HG02759 (cell line): Measurements from ENCODE around the gene ABHD4.
"Not testable (repeated sequence)": the region's sequence is repeated elsewhere in the genome, so short reads cannot be mapped to it uniquely, and the experiment has no call there.

ENCODE experiments used
- ATAC-seq: cut with Tn5 transposase; IDR thresholded peaks from one replicate; pipeline ENCODE4 v1.9.1; 2021; ENCODE audit warnings: mild to moderate bottlenecking, moderate library complexity; ENCODE audit not compliant: unreplicated experiment

Gene ABHD4

GRCh38 chr14:22588526-22589095 lies 9.5 kb upstream of the ABHD4 start:
- no peak for ATAC-seq

- peak; percentile 93 for ATAC-seq
Observed at GRCh38 chr14:22589096-22589839, 8.8 kb upstream of the ABHD4 start, which contains the start of gene DAD1. DAD1 (minus strand) TSS chr14:22589224; CDS start chr14:22589157, 67 bp downstream.

- ATAC-seq = no peak
Observed at GRCh38 chr14:22593189-22593588, 4.9 kb upstream of the ABHD4 start.

- no peak for ATAC-seq
Observed at GRCh38 chr14:22593601-22594000, 4.5 kb upstream of the ABHD4 start.

DNA sequence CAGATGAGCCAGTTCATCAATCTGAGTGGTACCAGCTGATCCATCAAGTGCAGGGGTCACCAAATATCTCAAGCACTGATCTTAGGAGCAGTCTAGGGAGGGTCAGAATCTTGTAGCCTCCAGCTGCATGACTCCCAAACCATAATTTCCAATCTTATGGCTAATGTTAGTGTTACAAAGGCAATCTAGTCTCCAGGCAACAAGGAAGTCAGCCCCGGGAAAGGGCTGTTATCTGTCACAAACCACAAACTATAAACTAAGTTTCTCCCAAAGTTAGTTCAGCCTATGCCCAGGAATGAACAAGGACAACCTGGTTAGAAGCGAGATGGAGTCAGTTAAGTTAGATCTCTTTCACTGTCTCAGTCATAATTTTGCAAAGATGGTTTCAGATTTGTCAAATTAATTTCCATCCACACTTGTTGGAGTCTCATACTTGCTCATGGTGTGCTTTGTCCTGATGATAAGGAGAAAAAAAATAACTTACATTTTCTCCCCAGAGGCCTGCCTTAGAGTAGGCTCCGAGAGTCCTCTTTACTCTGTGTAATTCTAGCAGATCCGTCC lies 3.9 kb upstream of the ABHD4 start:
- ATAC-seq = no peak

DNA sequence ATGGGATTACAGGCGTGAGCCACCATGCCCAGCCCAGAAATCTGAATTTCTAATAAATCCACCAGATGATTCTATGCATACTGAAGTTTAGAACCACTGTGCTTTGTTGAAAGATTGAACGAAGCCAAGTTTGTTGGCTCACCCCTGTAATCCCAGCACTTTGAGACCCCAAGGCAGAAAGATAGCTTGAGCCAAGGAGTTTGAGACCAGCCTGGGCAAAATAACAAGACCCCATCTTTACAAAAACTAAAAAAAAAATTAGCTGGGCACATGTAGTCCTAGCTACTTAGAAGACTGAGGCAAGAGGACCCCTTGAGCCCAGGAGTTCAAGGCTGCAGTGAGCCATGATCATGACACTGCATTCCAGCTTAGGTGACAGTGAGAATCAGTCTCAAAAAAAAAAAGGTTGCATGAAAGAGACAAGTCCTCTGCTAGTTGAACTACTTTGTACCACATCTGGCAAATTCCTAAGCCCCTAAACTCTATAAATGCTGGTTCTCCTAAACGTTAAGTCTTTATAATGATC lies 1.7 kb upstream of the ABHD4 start:
- ATAC-seq = no peak

GRCh38 chr14:22597265-22597664 lies 835 bp upstream of the ABHD4 start:
- ATAC-seq = no peak

- ATAC-seq = peak; percentile 28
Observed at GRCh38 chr14:22597771-22598098, 365 bp upstream of the ABHD4 start.

DNA sequence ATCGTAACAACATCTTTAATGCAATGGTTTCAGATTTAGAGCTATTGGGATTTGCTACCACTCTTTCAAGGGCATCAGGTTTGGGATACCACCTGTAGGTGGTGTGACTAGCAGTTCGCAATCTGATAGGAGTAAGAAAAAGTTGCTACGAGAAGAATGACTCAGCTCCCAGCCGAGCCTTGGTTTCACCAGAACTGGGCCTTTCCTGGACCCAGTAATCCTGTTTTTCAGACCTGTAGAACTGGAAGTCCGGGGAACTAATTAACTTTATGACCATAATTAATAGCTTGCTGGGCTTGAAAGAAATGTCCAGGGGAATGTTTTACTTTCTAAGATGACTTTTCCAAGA lies 770 bp downstream of the ABHD4 start:
- ATAC-seq = peak; percentile 41

DNA sequence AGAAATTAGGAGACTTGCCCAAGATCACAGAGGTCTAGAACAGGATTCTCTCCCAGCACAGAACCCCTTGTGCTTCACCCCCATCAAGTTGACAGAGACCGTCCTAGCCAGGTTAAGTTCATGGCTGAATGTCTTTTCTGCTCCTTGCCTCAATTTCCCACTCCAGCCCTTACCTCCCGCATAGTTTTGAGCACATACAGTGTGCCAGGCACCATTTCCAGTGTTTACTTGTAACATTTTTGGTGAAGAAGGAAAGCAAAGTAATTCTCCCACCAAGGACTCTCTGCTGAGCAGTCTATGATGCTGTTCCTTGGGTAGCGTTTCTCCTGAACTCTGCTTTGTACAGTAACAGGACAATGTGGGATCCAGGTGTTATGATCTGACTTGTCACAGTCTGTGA lies 1.2 kb downstream of the ABHD4 start:
- ATAC-seq = no peak

DNA sequence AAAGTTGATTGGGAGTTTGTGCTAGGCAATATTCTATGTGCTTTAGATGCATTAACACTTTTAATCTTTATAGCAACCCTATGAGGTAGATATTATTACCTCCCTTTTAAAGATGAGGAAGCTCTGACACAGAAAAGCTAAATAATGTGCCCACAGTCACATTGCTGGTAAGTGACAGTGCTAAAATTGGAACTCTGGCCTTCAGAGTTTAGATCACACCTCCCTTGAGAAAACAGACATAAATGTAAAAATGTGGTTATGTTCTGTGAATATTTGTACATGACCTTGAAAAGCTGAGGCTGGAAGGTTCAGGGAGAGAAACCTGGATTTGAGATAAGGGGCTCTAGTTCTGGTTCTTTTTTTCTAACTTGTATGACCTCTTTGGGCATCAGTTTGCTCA lies 1.9 kb downstream of the ABHD4 start:
- no peak for ATAC-seq

- no peak for ATAC-seq
Observed at GRCh38 chr14:22601456-22601855, 3.4 kb downstream of the ABHD4 start.

- ATAC-seq = no peak
Observed at GRCh38 chr14:22601996-22602395, 3.9 kb downstream of the ABHD4 start.

GRCh38 chr14:22602862-22603261 lies 4.8 kb downstream of the ABHD4 start:
- ATAC-seq = no peak

GRCh38 chr14:22606380-22606779 lies 8.3 kb downstream of the ABHD4 start:
- no peak for ATAC-seq

DNA sequence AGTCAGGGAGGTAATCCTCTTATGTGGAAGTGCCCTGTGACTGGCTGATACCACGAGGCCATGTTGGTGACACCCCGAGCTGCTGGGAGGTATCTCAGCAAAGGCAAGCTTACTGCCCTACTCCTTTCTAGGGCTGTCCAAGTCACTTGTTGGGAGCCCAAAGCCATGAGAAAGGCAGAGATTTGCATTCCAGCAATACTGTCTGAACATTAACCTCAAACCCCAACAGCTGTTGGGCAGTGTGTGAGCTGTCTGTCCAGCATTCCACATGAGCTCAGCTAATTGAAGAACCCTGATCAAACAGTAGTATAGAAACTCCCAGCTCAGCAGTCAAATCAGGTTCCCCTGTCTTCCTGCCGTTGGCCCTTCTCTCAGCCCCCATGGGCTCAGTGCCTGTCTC lies 9.2 kb downstream of the ABHD4 start:
- ATAC-seq = no peak

DNA sequence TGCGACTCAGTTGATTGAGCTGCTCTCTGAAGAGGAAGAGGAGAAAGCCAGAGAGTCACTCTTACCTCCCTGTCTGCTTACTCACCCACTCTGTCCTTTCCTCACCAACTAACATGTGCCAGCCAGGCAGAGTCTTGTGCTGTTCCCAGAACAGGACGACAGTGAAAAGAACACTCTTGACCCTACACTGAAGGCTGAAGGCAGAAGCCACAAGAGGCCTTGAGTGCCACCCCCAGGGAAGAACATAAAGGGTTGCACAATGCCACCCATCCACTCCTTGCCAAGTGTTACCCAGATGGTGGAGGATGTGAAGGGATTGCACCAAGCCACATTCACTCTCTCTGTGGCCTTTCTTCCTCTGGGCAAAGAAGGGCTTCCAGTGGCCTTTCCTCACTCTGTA lies 12.8 kb downstream of the ABHD4 start:
- no peak for ATAC-seq

DNA sequence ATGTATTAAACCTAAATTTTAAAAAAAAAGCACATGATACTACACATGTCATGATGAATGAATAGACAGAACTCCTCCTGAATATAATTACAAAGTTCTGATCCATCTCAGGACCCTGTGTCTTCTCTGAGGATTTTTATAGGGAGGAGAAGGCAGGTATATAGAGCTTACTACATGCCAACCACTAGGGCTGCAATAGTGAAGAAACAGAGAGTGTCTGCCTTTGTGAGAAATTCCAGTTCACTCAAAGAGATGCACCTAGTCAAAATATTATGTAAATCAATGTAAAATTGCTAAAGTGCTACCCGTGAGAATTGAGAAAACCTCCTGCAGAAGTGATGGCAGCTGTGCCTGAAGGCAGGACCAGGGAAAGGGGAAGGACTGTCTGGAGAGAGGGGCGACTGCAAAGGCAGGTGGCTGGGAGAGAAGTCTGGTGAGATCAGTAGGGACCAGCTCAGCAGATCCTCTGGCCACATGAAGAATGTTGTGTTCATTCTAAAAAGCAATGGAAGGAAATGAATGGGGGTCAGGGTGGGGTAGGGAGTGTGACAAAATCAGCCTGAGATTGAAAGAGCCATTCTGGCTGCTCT lies 15.1 kb downstream of the ABHD4 start:
- ATAC-seq = no peak

DNA sequence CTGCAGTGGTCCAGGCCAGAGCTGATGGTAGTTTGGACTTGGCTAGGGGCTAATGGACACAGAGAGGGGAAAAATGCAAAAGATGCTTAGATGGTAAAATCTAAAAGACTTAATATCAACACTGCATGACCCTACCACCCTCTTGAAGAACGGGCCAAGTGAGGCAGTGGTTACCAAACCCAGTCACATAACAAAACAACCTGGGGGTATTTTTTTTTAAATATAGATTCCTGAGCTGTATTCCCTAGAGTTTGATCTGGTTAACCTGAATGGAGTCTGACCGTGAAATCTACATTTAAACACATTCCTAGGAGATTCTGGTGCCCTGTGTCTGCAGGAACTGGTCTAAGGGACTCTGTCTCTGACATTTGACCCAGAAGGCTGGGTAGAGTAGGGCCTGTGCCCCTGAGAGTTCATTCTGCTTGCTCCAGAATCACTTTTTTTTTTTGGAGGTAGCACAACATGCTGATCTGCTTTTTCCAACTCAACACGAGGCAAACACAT lies 15.7 kb downstream of the ABHD4 start:
- no peak for ATAC-seq

GRCh38 chr14:22614240-22614799 lies 16.2 kb downstream of the ABHD4 start:
- ATAC-seq = peak; percentile 50

DNA sequence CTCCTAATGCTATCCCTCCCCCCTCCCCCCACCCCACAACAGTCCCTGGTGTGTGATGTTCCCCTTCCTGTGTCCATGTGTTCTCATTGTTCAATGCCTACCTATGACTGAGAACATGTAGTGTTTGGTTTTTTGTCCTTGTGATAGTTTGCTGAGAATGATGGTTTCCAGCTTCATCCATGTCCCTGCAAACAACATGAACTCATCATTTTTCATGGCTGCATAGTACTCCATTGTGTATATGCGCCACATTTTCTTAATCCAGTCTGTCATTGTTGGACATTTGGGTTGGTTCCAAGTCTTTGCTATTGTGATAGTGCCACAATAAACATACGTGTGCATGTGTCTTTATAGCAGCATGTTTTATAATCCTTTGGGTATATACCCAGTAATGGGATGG lies 17.7 kb downstream of the ABHD4 start:
- not testable (repeated sequence) for ATAC-seq
